D721Med (cell line): ENCODE data around the gene CNP.
"Not testable (repeated sequence)": the region's sequence is repeated elsewhere in the genome, so short reads cannot be mapped to it uniquely, and the experiment has no call there.

Experiments
- DNase-seq: peaks from one replicate; pipeline ENCODE4 v3.0.0; 2011; ENCODE audit warnings: low spot score; ENCODE audit not compliant: insufficient read length
- FAIRE-seq: peaks from 2 replicates; lab custom pipeline; 2011; peaks lifted over from hg19 to GRCh38; lab: Jason Lieb, UNC
- CTCF ChIP-seq: IDR thresholded peaks from 2 replicates; pipeline ENCODE4 v1.5.1; 2012; ENCODE audit warnings: mild to moderate bottlenecking, control low read depth; ENCODE audit not compliant: insufficient read depth; ENCODE audit errors: missing control alignments

The CNP gene

GRCh38 chr17:41998497-41998896, 31.9 kb downstream of the CNP start:
- FAIRE-seq, result no peak
- no peak for TF ChIP-seq CTCF
- no peak for DNase-seq

- DNase-seq, result no peak
- no peak for TF ChIP-seq CTCF
- no peak for FAIRE-seq
Measured at GRCh38 chr17:42000413-42001133, 34.0 kb downstream of the CNP start.

GRCh38 chr17:42001729-42002128, 35.1 kb downstream of the CNP start:
- TF ChIP-seq CTCF, result no peak
- no peak for FAIRE-seq
- DNase-seq, result no peak

- FAIRE-seq (no peak), DNase-seq (no peak)
- no peak for TF ChIP-seq CTCF
Measured at GRCh38 chr17:42002175-42002791, 35.7 kb downstream of the CNP start.

- TF ChIP-seq CTCF, result no peak
- no peak for FAIRE-seq
- DNase-seq, result no peak
Measured at GRCh38 chr17:42002792-42003301, 36.3 kb downstream of the CNP start.

GRCh38 chr17:42005166-42005565, 38.6 kb downstream of the CNP start:
- no peak for FAIRE-seq
- DNase-seq, result no peak
- no peak for TF ChIP-seq CTCF

- DNase-seq (no peak), FAIRE-seq (no peak)
- no peak for TF ChIP-seq CTCF
Measured at GRCh38 chr17:42009170-42009569, 42.6 kb downstream of the CNP start.

- FAIRE-seq, result not testable (repeated sequence)
Measured at GRCh38 chr17:42010266-42010680, 43.7 kb downstream of the CNP start.

More at GRCh38 chr17:42010266-42010680, 43.7 kb downstream of the CNP start:
- not testable (repeated sequence) for DNase-seq
